GM12878 (cell line): ENCODE data around the gene SCRN3.

ENCODE experiments used
- CTCF ChIP-seq, 3 experiments: IDR thresholded peaks in 2 of 3; conservative IDR thresholded peaks in 1 of 3; 2 replicates each; pipeline ENCODE4 v1.5.1; 2011; ENCODE audit warnings: low read depth in 3 of 3, low read length in 3 of 3, mild to moderate bottlenecking in 3 of 3, control low read depth in 2 of 3, moderate library complexity in 2 of 3, inconsistent platforms in 1 of 3, mixed read lengths in 1 of 3; ENCODE audit not compliant: control insufficient read depth in 2 of 3, insufficient read depth in 1 of 3; ENCODE audit errors: extremely low read depth in 1 of 3
- FOS ChIP-seq: IDR thresholded peaks from 3 replicates; pipeline ENCODE4 v1.6.1; 2011; ENCODE audit warnings: borderline replicate concordance; ENCODE audit not compliant: insufficient read length; ENCODE audit errors: extremely low read depth
- GABPA ChIP-seq: IDR thresholded peaks from 2 replicates; pipeline ENCODE4 v1.6.1; 2014; ENCODE audit warnings: antibody characterized with exemption, low read depth, mild to moderate bottlenecking, inconsistent platforms
- HDAC2 ChIP-seq: fragments of 200-600 bp; sonication (generic); IDR thresholded peaks from 2 replicates; pipeline ENCODE4 v1.6.1; 2017
- RCOR1 ChIP-seq: conservative IDR thresholded peaks from 2 replicates; pipeline ENCODE4 v1.6.1; 2012; ENCODE audit warnings: low read depth, low read length, improper control_type of control experiment
- SRF ChIP-seq, 2 experiments: IDR thresholded peaks; 2 replicates each; pipeline ENCODE4 v1.6.1; 2011; ENCODE audit warnings: low read depth in 2 of 2, low read length in 2 of 2, mild to moderate bottlenecking in 1 of 2, moderate library complexity in 1 of 2
- TCF7 ChIP-seq: IDR thresholded peaks from 2 replicates; pipeline ENCODE4 v1.6.1; 2014; ENCODE audit warnings: antibody characterized with exemption, borderline replicate concordance
- ZNF274 ChIP-seq: IDR thresholded peaks from one replicate; pipeline ENCODE4 v1.8.0; 2011; ENCODE audit not compliant: insufficient read length, insufficient read depth

- TF ChIP-seq SRF (IDR thresholded peaks at IDR 0.05; ENCODE audit: low read depth in 2 of 2, low read length in 2 of 2) (no peak), CTCF (IDR thresholded peaks at IDR 0.05 in 2 of 3, conservative IDR thresholded peaks at IDR 0.05 in 1 of 3; ENCODE audit: control insufficient read depth in 2 of 3, extremely low read depth in 1 of 3, insufficient read depth in 1 of 3, low read depth in 3 of 3, low read length in 3 of 3) (no peak), GABPA (no peak), TCF7 (no peak), ZNF274 (no peak), RCOR1 (no peak), FOS (no peak), HDAC2 (no peak)
Observed at GRCh38 chr2:174362949-174363348, 32.6 kb upstream of the SCRN3 start.
